ENCODE data around the gene BID. TPM values are rescaled to one million over a fixed set of nuclear protein-coding genes. Genes with fewer than 3 reads are reported as not detected.

BID gene
- total and polyA plus RNA-seq, 2 of the 8 experiments (the other 6 are each of a cell fraction or from before 2014, with no cell fraction given) = 39.3 to 114 TPM

DNA sequence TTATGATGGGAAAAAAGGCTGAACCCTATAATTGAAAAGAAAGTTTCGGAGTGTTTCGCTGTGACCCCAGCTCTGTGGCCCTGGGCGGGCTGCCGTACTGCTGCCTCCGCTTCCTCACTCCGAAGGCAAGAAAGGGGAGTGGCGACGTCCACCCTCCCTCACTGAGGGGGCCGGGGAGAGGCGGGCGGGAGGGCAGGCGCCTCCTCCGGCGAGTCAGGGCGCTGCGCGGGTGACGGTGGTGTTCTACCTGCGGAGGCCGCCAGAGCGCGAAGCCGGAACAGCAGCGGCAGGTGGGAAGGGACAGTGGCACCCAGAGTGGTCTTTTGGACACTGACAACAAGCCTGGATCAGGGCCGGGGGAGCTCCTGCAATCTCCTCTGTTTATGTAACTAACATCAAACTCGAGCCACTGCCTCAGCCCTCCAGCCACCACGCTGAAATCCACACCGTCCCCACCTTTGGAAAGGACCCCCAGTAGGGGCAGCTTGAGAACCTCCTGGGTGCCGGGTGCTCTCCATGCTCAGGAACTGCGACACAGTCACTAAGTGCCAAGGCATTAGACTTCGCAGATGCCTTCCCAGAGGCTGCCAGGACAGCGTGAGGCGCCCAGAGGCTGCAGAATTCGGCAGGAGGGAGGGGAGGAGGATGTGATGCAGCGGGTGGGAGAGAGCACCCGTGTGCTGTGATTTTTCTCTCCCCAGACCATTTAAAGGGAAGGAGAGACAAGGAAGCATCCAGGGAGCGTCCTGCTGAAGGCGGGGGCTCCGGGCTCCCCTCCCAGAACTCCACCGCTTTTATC is 25.5 kb downstream of the BID start:
- no peak overlapping the region for H3K4me3 ChIP-seq (ENCODE audit: extremely low read depth in 1 of 4, insufficient read depth in 2 of 4, low read depth in 3 of 4, low read length in 4 of 4)
- peaks cover 8% of the 10 kb centered on the region; the same call in 1 of the 2 replicates for H3K79me1 ChIP-seq (ENCODE audit: low read depth, low read length)
- H4K5ac ChIP-seq (ENCODE audit: insufficient read length, low read depth, low read length) = no peak overlapping the region
- H4K8ac ChIP-seq (ENCODE audit: extremely low read depth, insufficient read depth, low read length) = peak overlapping the region; percentile 58; the same call in 1 of the 2 replicates
- 55% methylated on average over 32 of the region's 40 CpGs; no CpG with 5 or more reads in 1 of the 2 experiments for WGBS, 2 experiments (ENCODE audit: extremely low coverage in 1 of 2, insufficient coverage in 1 of 2, insufficient read length in 1 of 2, insufficient replicate concordance in 2 of 2, low coverage in 1 of 2, low lambda C conversion rate in 2 of 2, missing lambda C conversion rate in 1 of 2)
- no peak overlapping the region for H3K9ac ChIP-seq (replicated peaks in 1 of 4; ENCODE audit: extremely low read depth in 1 of 4, low read depth in 3 of 4, low read length in 3 of 4)
- no peak overlapping the region for H2AFZ ChIP-seq (ENCODE audit: low read length)
- peaks cover 0 to 3% of the 10 kb centered on the region in 2 experiments; a peak in 2 of 4 replicates for H3K79me2 ChIP-seq (ENCODE audit: control insufficient read depth in 1 of 2, insufficient read depth in 2 of 2, low read length in 2 of 2)
- no peak overlapping the region for H3K4me2 ChIP-seq (ENCODE audit: insufficient read depth in 1 of 2, low read depth in 2 of 2, low read length in 2 of 2)
- H3K56ac ChIP-seq (replicated peaks; ENCODE audit: insufficient read length, low read depth, low read length) = no peak overlapping the region
- H2BK12ac ChIP-seq (ENCODE audit: low read depth, low read length) = no peak overlapping the region
- ChIA-PET POLR2A (ENCODE audit: partially characterized antibody) (interaction anchor here (0.7 to 2.0 kb wide), 2 partner anchors 25 to 109 kb away, joined by 4 to 5 read pairs; no protein-coding TSS in a partner anchor), CTCF (ENCODE audit: partially characterized antibody) (interaction anchor here (0.6 to 8.4 kb wide), 14 partner anchors 9 to 585 kb away, joined by 3 to 93 read pairs (median 4); no protein-coding TSS in a partner anchor)
- no peak overlapping the region for H3K4ac ChIP-seq (replicated peaks; ENCODE audit: insufficient read length, low read depth, low read length)
- H3K23ac ChIP-seq (ENCODE audit: insufficient read length) = no peak overlapping the region
- no peak overlapping the region for H4K91ac ChIP-seq (replicated peaks; ENCODE audit: insufficient read length, low read length)
- H3K9me3 ChIP-seq (ENCODE audit: insufficient read depth in 2 of 2, low read depth in 1 of 2, low read length in 1 of 2) = no peaks in the 10 kb centered on the region
- no peak overlapping the region for H2BK120ac ChIP-seq (replicated peaks; ENCODE audit: low read depth, low read length)
- H2AK5ac ChIP-seq (ENCODE audit: low read depth, low read length) = no peak overlapping the region
- H3K4me1 ChIP-seq (replicated peaks in 1 of 4; ENCODE audit: control insufficient read depth in 3 of 4, insufficient read depth in 4 of 4, low read length in 3 of 4) = peaks cover 0 to 3% (median 0%) of the 10 kb centered on the region in 4 experiments; a peak in 3 of 7 replicates
- no peak overlapping the region for H3K14ac ChIP-seq (ENCODE audit: insufficient read length)
- H3K27me3 ChIP-seq (replicated peaks in 1 of 4; ENCODE audit: control insufficient read depth in 3 of 4, extremely low read depth in 1 of 4, insufficient read depth in 3 of 4, low read length in 3 of 4) = no peaks in the 10 kb centered on the region
- H3K27ac ChIP-seq (ENCODE audit: low read depth, low read length) = no peak overlapping the region
- H2BK15ac ChIP-seq (ENCODE audit: low read length) = no peak overlapping the region
- H3K18ac ChIP-seq (ENCODE audit: extremely low read depth, low read length) = no peak overlapping the region
- FAIRE-seq (no peak), DNase-seq (ENCODE audit: low read depth in 1 of 2, low spot score in 2 of 2) (peak; percentile 41 to 81)
- peaks cover 2 to 3% of the 10 kb centered on the region in 2 experiments for H4K20me1 ChIP-seq (replicated peaks in 1 of 2; ENCODE audit: control insufficient read depth in 1 of 2, insufficient read depth in 2 of 2, low read length in 2 of 2)
- H3K36me3 ChIP-seq (ENCODE audit: control insufficient read depth in 2 of 4, insufficient read depth in 4 of 4, low read length in 3 of 4) = no peaks in the 10 kb centered on the region
- no peak overlapping the region for H2BK5ac ChIP-seq (ENCODE audit: low read depth, low read length)
- H2BK20ac ChIP-seq (ENCODE audit: low read length) = no peak overlapping the region
- peaks cover 2% of the 10 kb centered on the region; the same call in 1 of the 2 replicates for H3K23me2 ChIP-seq (ENCODE audit: low read depth, low read length)
- TF ChIP-seq CBX8 (IDR thresholded peaks at IDR 0.05; ENCODE audit: borderline replicate concordance, low read depth, low read length) = no peak
- 0 out of 3 replicates have a peak, but pooled peaks of 1 of the 2 experiments have one; percentile 14 for TF ChIP-seq EP300 (IDR thresholded peaks at IDR 0.05; ENCODE audit: borderline replicate concordance in 1 of 2, low read depth in 2 of 2, low read length in 2 of 2)
- 0 out of 2 replicates have a peak, but pooled peaks have one; percentile 28 for TF ChIP-seq RXRA (IDR thresholded peaks at IDR 0.05; ENCODE audit: insufficient read depth, low read depth, low read length)
- TF ChIP-seq SP1 (IDR thresholded peaks at IDR 0.05; ENCODE audit: low read depth, low read length) = no peak
- no peak for TF ChIP-seq PHF8 (conservative IDR thresholded peaks at IDR 0.05; ENCODE audit: low read depth, low read length)
- no peak for TF ChIP-seq BACH1 (IDR thresholded peaks at IDR 0.05; ENCODE audit: low read length)
- TF ChIP-seq, protein P1, sequence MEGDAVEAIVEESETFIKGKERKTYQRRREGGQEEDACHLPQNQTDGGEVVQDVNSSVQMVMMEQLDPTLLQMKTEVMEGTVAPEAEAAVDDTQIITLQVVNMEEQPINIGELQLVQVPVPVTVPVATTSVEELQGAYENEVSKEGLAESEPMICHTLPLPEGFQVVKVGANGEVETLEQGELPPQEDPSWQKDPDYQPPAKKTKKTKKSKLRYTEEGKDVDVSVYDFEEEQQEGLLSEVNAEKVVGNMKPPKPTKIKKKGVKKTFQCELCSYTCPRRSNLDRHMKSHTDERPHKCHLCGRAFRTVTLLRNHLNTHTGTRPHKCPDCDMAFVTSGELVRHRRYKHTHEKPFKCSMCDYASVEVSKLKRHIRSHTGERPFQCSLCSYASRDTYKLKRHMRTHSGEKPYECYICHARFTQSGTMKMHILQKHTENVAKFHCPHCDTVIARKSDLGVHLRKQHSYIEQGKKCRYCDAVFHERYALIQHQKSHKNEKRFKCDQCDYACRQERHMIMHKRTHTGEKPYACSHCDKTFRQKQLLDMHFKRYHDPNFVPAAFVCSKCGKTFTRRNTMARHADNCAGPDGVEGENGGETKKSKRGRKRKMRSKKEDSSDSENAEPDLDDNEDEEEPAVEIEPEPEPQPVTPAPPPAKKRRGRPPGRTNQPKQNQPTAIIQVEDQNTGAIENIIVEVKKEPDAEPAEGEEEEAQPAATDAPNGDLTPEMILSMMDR (IDR thresholded peaks at IDR 0.05; ENCODE audit: control extremely low read depth in 1 of 3, insufficient read depth in 1 of 3, low read depth in 1 of 3, low read length in 3 of 3) = peak; percentile 73 to 98 (median 92)
- TF ChIP-seq CREB1 (IDR thresholded peaks at IDR 0.05) = peak; percentile 72
